NCI-H2081 (cell line): Measurements from ENCODE around the gene PSAPL1.
"Not testable (repeated sequence)": the region's sequence is repeated elsewhere in the genome, so short reads cannot be mapped to it uniquely, and the experiment has no call there.

Experiments used
- DNase-seq, 2 experiments: peaks; one replicate each; lab custom pipeline; 2025; lab: John Stamatoyannopoulos, UW

PSAPL1 gene

DNA sequence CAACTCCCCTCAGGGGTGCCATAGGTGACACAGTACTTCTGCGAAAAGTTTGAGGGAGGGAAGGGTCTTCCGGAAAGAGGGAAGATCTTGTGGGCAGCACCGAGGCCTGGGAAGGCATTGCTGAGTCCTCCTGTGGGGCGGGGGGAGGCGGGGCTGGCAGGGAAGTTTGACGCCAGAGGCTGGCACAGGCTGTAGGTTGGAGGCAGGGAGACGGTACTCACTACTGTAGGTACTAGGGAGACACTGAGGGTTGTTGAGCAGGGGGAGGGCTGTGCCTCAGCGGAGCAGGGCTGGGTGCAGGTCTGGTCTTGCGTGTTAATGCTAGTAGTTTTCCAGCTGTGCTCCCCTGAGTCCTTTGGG is 23.3 kb upstream of the PSAPL1 start:
- DNase-seq = no peak

DNA sequence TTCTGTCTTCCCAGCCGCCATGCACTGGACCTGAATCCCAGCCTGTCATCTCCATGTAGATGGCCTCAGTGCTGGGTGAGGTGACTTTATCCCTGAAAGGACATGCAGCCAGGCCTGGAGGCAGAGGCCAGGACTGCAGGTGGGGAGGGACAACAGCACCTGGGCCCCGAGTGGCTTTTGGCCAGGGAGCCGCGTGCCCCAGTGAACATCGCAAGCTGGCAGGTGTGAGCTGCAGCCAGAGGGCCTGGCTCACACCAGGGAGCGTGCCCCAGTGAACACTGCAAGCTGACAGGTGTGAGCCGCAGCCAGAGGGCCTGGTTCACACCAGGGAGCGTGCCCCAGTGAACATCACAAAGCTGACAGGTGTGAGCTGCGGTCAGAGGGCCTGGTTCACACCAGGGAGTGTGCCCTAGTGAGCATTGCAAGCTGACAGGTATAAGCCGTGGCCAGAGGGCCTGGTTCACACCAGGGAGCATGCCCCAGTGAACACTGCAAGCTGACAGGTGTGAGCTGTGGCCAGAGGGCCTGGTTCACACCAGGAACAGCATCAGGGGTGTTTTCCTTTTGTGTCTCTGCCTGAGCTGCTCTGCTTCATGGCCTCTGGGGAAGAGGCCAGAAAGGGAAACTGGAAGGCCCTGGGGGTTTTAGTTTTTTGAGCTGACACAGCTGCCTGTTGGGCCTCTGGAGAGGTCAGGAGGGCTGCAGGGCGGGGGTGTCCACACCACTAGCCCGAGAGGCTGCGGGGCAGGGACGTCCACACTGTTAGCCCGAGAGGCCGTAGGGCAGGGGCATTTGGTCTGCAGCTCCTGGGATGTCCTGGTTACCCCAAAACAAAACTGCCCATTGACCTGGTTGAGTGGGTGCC is 22.7 kb upstream of the PSAPL1 start:
- no peak for DNase-seq

DNA sequence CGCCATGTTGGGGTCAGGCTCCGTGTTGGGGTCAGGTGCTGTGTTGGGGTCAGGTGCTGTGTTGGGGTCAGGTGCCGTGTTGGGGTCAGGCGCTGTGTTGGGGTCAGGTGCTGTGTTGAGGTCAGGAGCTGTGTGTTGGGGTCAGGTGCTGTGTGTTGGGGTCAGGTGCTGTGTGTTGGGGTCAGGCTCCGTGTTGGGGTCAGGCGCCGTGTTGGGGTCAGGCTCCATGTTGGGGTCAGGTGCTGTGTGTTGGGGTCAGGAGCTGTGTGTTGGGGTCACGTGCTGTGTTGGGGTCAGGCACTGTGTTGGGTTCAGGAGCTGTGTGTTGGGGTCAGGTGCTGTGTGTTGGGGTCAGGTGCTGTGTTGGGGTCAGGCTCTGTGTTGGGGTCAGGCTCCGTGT is 18.1 kb upstream of the PSAPL1 start:
- DNase-seq = not testable (repeated sequence)

DNA sequence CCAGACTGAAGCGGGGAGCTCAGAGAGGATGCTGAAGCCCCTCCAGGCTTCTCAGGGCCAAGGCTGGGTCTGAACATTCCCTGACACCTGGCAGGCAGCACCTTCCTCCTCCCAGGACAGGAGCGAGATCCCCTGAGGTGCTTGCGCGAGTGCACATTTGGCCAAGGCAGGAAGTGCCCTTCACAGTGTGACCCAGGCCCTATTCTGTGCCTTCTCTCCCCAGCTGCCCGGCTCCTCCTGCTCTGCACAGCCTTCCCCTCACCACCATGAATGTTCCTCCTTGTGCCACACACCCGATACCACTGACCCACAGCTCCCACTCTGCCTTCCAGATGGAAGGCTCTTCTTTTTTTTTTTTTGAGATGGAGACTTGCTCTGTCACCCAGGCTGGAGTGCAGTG is 17.1 kb upstream of the PSAPL1 start:
- DNase-seq = no peak

DNA sequence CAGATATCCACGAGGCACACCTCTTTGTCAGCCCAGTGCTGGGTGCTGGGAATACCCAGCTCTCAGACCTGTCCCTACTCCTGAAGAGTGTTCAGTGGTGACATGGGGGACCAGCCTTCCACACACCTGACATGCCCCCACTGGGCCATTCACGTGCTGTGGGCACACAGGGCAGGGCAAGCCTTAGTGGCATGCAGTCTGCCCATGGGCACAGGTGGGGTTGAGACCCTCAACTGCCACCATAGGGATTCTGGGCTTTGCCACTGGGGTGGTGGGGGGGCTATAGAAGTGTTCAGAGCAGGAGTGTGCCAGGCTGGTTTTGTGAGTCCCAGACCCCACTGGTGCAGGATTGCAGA is 16.7 kb upstream of the PSAPL1 start:
- DNase-seq = no peak

DNA sequence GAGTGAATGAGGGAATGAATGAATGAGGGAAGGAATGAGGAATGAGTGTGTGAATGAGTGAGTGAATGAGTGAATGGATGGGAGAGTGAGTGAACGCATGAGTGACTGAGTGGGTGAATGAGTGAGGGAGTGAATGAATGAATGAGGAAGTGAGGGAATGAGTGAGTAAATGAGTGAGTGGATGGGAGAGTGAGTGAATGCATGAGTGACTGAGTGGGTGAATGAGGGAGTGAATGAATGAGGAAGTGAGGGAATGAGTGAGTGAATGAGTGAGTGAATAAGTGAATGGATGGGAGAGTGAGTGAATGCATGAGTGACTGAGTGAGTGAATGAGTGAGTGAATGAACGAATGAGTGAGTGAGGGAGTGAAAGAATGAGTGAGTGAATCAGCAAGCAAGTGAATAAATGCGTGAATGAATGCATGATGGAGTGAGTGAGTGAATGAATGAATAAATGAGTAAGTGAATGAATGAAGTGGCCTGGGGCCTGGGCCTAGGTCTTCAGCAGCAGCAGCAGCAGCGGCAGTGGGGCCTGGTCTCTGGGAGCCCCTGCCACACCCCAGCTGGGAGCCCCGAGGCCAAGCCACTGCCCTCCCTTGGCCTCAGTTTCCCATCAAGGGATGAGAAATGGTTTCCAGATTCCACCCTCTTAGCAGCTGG is 16.2 kb upstream of the PSAPL1 start:
- no peak for DNase-seq

DNA sequence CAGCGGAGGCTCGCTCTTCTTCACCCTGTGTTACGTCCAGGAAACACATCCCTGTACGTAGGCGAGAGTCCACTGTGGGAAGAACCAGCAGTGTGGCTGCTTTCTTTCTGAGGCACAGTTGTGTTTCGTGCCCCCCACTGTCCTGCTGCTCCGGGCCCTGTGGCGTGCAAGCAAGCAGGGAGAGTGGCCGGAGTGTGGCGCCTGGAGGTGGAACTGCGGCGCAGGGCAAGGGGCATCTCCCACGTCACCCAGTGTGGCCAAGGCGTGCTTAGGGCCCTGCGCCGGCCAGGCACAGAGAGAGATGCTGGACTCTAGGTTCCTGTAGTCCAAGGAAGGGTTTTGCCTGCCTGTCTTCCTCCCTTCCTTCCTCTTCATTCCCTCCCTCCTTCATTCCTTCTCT is 13.3 kb upstream of the PSAPL1 start:
- no peak for DNase-seq

DNA sequence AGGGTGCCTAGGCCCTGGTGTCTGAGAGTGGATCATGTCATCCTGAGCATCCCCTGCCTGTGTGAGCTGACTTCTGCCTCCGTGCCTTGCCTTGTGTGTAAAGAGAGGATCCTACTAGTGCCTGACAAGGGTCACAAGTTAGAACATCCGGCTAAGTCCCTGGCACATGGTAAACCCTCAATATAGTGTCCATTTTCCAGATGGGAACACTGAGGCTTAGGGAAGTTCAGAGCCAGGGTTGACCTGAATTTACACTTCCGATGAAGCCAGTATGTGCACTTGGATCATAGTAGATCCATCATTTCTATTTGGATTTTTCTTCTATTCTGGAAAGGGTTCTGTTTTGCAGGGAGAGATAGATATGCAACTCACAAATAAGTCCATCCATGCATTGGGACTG is 12.5 kb upstream of the PSAPL1 start:
- DNase-seq = no peak

DNA sequence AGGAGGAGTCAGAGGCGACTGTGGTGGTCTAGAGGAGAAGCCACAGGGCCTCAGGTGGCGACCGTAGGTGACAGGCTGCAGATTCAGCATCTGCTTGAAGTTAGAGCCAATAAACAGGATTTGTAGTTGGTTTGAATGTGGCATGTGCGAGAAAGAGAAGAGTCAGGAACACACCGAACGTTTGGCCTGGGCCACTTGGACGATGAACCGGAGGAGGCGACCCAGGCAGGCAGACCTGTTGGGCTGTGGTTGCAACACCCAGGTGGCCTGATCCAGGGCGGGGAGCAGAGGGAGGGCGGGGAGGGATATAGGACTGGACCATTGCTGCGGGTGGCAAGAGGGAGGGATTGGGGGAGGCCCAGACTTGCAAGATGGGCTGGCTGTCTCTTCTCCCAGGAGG is 10.0 kb upstream of the PSAPL1 start:
- DNase-seq = no peak

DNA sequence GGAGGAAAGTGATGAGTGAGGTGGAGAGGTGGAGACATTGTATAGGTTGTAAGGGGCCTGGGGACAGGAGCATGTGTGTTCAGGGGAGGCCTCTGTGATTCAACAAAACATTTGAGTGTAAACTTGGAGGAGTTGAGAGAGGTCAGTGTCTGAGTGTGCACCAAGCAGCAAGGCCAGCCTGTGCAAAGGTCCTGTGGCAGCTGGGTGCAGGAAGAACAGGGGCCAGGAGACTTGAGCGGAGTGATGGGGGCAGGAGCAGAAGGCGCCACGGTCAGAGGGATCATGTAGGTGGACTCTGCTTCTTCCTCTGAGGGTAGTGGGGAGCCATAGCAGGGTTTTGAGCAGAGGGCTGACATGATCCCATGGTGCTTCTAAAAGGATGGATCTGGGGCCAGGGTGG is 9.6 kb upstream of the PSAPL1 start:
- DNase-seq = no peak

DNA sequence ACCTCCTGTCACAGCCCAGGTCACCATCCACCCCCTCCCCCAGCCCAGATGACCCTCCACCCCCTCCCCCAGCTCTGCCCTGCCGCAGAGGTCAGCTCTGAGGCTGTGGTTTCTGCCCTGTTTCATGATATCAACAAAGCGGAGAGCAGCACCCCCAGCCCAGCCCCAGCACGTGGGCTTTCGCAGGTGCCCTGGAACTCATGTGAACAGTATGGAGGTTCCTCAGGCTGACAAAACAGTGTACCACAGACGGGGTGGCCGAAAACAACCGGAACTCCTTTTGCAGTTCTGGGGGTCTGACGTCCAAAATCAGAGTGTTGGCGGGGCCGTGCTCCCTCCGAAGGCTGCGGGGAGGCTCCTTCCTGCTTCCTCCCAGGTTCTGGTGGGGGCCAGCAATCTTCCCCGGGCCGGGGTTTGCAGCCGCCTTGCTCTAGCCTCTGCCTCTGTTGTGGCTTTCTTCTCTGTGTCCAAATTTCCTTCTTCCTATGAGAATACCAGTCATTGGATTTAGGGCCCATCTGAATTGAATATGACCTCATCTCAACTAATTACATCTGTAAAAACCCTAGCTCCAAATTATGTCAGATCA is 7.9 kb upstream of the PSAPL1 start:
- no peak for DNase-seq

DNA sequence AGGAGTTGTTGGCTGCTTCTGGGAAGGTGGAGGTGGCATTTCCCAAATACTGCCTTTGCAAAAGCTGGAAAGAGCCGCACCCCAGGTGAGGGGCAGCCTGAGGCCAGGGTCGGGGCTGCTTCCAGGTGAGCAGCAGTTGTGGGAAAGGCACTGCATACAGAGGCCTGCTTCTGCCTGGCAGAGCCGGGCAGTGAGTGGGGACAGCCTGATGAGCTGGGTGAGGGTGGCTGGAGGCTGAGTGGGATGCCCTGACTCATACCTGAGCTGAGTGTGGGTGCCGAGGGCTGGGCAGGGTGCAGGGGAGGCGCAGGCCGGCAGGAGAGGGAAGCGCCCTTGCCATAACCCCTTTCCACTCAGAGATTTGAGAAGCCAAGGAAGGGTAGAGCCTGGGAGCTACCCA is 6.5 kb upstream of the PSAPL1 start:
- DNase-seq = no peak

DNA sequence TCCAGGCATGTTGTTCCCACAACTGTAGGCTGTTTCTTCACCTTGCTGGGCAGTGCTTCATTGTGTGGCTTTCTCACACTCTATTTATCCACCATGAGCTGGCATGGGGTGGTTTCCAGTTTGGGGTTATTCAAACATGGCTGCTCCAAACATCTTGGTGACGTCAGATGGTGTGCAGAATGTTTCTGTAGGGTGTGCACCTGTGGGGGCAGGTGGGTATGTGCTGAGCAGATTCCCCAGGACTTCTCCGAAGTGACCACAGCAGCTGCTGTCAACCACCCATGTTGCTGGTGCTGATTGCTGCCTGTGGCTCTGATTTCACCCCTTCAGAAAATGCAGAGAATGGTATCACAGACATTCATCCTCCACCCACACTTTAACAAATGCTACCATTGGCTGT is 5.0 kb upstream of the PSAPL1 start:
- DNase-seq = no peak

DNA sequence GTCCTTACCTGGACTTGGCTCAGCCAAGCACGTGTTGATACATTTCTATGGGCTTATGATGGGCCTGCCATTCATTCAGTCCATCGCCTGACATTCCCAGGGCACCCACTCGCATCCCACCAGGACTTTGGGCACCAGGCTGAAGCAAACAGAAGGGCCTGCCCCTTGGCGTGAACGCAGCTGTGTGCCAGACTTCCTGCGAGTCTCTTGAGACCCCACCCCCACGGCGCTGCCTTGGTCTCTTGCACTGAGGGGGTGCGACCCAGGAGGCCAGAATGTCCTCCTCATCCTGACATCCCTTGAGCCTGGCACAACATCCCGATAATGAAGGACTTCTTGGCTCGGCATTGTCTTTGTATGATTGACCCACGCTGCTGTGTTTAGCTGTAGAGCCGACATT is 1.5 kb upstream of the PSAPL1 start:
- no peak for DNase-seq

DNA sequence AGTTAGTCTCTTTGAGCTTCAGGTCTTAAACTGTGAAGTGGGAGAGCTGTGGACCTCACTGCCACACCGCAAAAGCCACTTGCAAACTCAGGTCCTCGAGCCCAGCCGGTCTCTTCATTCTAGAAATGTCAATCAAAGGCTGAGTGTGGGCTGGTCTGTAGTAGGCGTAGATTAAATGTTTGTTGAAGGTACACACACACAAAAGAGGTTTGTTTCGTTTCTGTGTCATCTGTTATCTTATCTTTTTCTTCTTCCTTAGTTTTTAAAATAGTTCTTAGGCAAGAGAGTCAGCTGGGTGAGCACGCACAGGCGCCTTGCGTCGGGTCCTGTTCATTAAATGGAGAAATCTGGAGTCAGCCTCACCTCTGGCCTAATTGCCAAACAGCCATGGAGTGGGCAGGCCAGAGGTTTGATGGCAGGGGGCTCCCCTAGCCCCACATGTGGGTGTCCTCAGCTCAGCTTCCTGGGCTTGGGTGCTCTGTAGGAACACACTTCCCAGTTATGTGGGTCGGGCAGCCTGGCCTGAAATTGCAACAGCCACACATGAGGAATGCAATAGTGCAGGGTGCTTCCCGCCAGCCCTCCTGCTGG is 836 bp upstream of the PSAPL1 start:
- DNase-seq = no peak

DNA sequence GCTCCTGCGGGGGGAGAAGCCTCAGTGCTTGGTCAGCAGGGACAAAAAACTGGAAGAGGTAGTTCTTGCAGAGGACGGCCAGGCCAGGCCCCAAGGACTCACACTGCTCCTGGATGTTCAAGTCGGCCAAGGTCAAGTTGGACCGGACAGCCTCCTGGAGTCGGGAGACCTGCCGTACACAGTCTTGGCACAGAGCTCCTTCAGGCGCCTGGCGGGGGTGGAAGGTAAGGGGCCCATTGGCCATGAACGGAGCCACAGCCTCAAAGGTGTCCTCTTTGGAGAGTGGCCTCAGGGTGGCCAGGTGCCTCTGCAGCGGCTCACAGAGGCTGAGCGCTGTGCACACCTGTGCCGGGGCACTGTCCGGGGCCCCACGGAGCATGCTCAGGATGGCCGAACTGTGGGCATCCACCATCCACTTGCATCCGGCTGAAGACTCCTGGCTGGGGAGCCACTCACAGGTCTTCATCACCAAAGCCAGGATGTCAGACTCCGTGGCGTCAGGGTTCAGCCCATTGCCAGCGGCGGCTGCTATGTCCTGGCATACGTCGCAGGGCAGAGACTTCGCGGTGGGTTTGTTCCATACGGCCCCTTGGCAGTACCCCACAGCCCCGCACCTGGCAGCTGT is 477 bp downstream of the PSAPL1 start:
- DNase-seq = no peak

DNA sequence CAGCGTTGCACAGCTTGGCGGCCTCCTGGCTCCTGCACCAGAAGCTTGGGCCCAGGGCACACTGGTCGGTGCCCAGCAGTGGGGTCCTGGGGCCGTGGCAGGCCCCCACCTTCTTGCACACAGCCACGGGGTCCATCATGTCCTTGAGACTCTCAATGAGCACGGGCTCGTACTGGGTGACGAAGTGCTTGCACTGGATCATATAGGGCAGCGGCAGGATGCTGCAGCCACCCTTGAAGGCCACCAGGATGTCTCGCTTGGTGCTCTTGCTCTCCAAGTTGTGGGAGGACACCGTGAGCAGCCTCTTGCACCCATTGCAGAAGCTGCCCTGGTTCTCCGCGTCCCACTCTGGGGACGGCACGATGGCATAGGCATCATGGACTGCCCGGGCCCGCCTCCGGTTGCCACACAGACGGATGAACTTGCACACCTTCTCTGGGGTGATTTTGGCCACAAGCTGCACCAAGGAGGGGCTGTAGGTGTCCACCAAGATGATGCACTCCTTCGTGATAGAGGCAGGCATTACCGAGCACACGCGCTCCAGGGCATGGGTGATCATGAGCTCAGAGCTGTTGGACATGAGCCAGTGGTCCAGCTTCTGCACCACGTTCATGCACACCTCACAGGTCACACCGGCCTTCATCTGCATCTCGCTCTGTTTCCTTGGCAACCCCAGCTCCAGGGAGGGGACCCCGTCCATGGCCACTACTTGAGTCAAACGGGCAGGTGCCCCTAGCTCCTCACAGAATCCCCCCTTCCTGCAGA is 1.2 kb downstream of the PSAPL1 start:
- no peak for DNase-seq

DNA sequence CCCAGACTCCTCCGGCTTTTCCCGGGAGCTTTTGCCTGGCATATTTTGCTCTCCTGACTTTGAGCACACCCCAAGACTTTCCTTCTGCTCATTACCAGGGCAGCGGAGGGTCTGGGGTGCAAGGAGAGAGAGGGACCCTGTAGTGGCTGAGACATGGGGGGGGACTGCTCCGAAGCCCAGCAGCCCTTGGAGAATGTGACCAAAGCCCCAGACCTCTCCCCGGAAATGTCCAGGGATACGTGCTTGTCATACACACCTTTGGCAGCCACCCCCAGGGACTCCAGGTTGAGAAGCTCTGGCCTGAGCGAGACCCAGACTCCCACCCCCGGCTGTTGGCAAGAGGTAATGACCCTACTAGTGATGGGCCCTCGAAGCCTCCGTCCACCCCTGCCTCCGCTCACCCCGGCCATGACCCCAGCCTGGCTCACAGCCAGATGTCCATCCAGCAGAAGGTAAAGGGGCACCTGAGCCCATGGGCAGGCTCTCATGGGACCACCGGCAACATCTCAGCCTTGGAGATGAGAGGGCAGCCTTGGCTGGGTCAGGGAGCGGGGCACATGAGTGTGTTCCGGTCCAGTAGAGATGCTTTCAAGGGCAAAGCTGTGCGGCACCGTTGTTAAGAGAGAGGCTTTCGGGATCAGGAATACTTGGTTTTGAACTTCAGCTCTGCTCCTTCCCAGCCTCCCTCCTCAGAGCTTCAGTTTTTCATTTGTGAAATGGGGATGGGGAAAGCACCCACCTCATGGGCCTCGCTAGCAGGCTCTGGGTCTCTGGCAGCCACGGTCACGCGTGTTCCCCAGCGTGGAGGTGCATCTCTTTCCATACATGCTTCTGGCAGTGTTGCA is 2.0 kb downstream of the PSAPL1 start:
- no peak for DNase-seq

DNA sequence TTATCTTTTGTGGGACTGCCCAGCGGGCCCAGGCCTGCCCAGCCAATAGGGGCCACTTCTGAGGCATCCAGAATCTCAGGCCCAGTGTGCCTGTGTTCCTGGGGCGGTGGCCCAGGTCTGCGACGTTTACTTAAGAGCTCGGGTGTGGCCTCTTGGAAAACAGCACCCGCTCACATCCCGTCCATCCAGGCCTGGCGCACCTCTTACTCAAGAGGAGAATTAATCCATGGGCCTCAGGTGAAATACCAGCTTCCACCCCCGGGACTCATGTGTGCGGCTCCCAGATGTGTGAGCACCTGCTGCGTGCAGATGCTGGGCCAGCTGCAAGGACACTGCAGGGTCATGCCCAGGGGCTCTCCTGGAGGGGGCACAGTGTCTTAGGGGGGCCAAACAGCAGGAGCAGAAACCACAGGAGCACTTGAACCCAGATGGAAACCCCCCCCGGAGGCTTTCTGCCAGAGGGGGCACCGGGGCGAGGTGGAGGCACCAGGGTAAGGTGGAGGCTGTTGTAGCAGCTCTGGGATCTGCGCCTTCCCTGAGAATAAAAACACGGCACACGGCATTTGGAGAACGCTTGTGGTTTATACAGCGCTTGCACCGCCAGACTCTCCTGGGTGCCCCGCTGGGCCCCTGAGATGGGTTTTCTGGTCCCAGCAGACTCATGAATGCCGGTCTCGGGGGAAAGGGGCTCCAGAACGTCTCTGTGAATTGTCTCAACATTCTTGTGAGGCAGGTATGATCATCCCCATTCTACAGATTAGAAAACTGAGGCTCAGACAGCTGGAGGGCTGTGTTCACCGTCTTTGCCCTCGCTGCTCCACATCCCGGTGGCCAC is 2.8 kb downstream of the PSAPL1 start:
- no peak for DNase-seq
